IPS-18a (cell line): ENCODE results near the gene PPP2R3A.
A peak's percentile ranks its signal among the peaks of the same experiment; 100 is the strongest.
"Not testable (repeated sequence)": the region's sequence is repeated elsewhere in the genome, so short reads cannot be mapped to it uniquely, and the experiment has no call there.

ENCODE experiments used
- H3K27ac ChIP-seq: one replicate; pipeline ENCODE4 v1.5.1; 2013; ENCODE audit warnings: low read length
- H3K27me3 ChIP-seq: one replicate; pipeline ENCODE4 v1.6.1; 2013; ENCODE audit warnings: mild to moderate bottlenecking, low read length; ENCODE audit not compliant: control insufficient read depth, insufficient read depth
- H3K36me3 ChIP-seq: one replicate; pipeline ENCODE4 v1.6.1; 2013; ENCODE audit warnings: low read depth, low read length; ENCODE audit not compliant: control insufficient read depth
- H3K4me1 ChIP-seq: one replicate; pipeline ENCODE4 v1.6.1; 2013; ENCODE audit warnings: low read depth, low read length; ENCODE audit not compliant: control insufficient read depth
- H3K4me3 ChIP-seq: one replicate; pipeline ENCODE4 v1.5.1; 2013; ENCODE audit warnings: low read length
- H3K9ac ChIP-seq: one replicate; pipeline ENCODE4 v1.6.1; 2013; ENCODE audit warnings: mild to moderate bottlenecking, low read length, moderate library complexity
- H3K9me3 ChIP-seq: one replicate; pipeline ENCODE4 v1.6.1; 2013; ENCODE audit warnings: low read depth, low read length; ENCODE audit not compliant: control insufficient read depth

The PPP2R3A gene

DNA sequence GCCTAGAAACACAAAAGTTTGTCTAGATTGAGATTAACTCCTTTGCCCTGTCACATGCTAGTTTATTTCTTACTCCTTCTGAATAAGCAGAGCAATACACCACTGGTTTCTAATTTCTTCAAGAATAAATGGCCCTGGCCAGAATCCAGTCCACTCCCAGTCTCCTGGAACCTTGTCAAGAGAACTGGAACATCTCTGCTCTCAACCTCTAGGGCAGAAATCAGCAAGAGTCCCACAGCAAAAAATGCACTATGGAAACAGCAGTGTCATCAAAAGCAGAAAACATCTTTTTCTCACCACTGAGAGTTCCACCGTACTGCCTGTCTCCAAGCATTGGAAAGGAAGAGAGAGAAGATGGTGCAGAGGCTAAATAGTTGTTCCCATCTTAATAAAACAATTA lies 35.9 kb upstream of the PPP2R3A start:
- Histone ChIP-seq H3K27me3 (no peaks in the 10 kb centered on the region), H3K4me1 (no peaks in the 10 kb centered on the region), H3K9me3 (no peaks in the 10 kb centered on the region), H3K9ac (no peak overlapping the region), H3K36me3 (no peaks in the 10 kb centered on the region), H3K27ac (no peak overlapping the region), H3K4me3 (no peak overlapping the region)

GRCh38 chr3:135930255-135930654 lies 35.3 kb upstream of the PPP2R3A start:
- Histone ChIP-seq H3K4me1 (no peaks in the 10 kb centered on the region), H3K9me3 (no peaks in the 10 kb centered on the region), H3K27ac (no peak overlapping the region), H3K27me3 (no peaks in the 10 kb centered on the region), H3K36me3 (no peaks in the 10 kb centered on the region), H3K4me3 (no peak overlapping the region), H3K9ac (no peak overlapping the region)

- H3K4me3 ChIP-seq, H3K9me3 ChIP-seq, H3K27me3 ChIP-seq, H3K4me1 ChIP-seq, H3K27ac ChIP-seq, H3K36me3 ChIP-seq, H3K9ac ChIP-seq: not testable (repeated sequence)
Measured at GRCh38 chr3:135935171-135935570, 30.4 kb upstream of the PPP2R3A start.

- not testable (repeated sequence) for H3K9ac ChIP-seq, H3K4me1 ChIP-seq, H3K4me3 ChIP-seq, H3K9me3 ChIP-seq, H3K27me3 ChIP-seq, H3K27ac ChIP-seq, H3K36me3 ChIP-seq
Measured at GRCh38 chr3:135937766-135938165, 27.8 kb upstream of the PPP2R3A start.

GRCh38 chr3:135944831-135945230 lies 20.7 kb upstream of the PPP2R3A start:
- H3K9me3 ChIP-seq = no peaks in the 10 kb centered on the region
- no peak overlapping the region for H3K4me3 ChIP-seq
- no peaks in the 10 kb centered on the region for H3K36me3 ChIP-seq
- H3K27me3 ChIP-seq = no peaks in the 10 kb centered on the region
- no peak overlapping the region for H3K27ac ChIP-seq
- H3K4me1 ChIP-seq = no peaks in the 10 kb centered on the region
- no peak overlapping the region for H3K9ac ChIP-seq

DNA sequence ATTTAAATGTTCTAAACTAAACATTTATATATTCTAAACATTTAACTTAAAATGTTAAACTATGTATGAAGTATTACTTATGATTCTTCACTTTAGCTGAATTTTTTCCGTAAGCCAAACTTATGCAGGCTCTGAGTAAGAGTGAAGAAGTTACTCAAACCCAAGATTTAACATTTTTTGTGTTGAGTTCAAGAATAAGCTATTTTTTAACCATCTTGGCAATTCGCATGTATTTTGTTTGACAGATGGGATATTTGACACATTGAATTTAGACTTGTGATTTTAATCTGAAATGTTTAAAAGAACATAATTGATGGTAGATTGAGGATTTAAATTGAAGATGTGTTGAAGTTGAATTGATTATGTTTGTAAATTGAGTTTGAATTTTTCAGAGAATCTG lies 14.6 kb upstream of the PPP2R3A start:
- Histone ChIP-seq H3K27me3 (no peaks in the 10 kb centered on the region), H3K4me3 (no peak overlapping the region), H3K9ac (no peak overlapping the region), H3K4me1 (no peaks in the 10 kb centered on the region), H3K27ac (no peak overlapping the region), H3K36me3 (no peaks in the 10 kb centered on the region), H3K9me3 (peaks cover 8% of the 10 kb centered on the region)

DNA sequence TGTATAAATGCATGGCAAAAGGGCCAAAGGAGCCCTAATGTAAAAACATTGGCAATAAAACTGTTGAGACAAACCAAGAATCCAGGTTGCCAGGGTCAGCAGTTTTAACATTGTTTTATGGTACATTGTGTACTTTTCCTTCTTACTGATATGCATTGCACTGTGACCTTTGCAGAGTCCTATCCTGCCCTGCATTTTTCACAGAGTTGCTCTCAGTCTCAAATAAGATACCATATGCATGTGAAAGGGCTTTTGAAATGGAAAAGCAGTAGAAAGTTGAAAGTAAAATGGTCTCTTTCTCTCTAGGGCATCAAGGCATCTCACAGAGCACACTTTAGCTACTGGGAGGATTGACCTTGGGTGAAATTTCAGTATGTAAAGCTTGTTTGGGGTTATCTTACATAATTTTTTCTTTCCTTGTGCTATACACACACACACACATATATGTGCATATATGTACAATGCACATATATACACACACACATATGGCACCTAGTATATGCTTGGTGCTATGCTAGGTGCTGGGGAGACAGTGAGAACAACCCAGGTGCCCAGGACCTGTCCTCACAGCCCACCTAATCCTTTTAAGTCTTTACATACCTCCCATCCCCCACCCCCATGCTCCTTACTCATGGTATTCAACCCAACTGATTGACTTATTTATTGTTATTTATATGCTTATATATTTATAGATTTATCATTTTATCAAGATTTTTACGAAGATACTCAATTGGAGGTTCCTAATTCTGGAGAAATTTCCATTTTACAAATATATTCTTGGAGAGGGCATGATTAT lies 1.2 kb upstream of the PPP2R3A start:
- no peaks in the 10 kb centered on the region for H3K27me3 ChIP-seq
- H3K9me3 ChIP-seq = no peaks in the 10 kb centered on the region
- H3K4me3 ChIP-seq = peak overlapping the region; percentile 59
- H3K36me3 ChIP-seq = no peaks in the 10 kb centered on the region
- peaks cover 26% of the 10 kb centered on the region for H3K4me1 ChIP-seq
- H3K27ac ChIP-seq = no peak overlapping the region
- H3K9ac ChIP-seq = no peak overlapping the region

DNA sequence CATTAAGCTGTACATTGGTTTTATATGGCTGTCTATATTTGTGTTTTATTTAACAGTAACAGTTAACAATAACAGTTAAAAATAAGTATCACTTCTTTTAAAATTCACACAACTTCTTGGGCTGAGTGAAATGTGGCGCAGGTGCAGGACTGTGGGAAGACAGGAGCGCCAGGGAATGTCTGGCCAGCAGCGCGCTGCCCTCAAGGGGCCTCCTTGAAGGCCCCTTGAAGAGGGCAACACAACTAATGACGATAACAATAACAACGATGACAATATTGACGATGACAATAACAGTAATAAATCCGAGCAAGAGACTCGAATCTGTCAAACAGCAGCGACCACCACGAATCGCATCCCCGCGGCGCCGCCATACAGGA lies 411 bp upstream of the PPP2R3A start:
- Histone ChIP-seq H3K4me1 (peaks cover 26% of the 10 kb centered on the region), H3K9me3 (no peaks in the 10 kb centered on the region), H3K27me3 (no peaks in the 10 kb centered on the region), H3K27ac (no peak overlapping the region), H3K9ac (no peak overlapping the region), H3K36me3 (no peaks in the 10 kb centered on the region), H3K4me3 (peak overlapping the region; percentile 59)

GRCh38 chr3:135966271-135966961 lies 888 bp downstream of the PPP2R3A start:
- peak overlapping the region; percentile 69 for H3K4me3 ChIP-seq
- peak overlapping the region; percentile 27 for H3K27ac ChIP-seq
- peaks cover 26% of the 10 kb centered on the region for H3K4me1 ChIP-seq
- H3K36me3 ChIP-seq = no peaks in the 10 kb centered on the region
- H3K9me3 ChIP-seq = no peaks in the 10 kb centered on the region
- H3K27me3 ChIP-seq = no peaks in the 10 kb centered on the region
- H3K9ac ChIP-seq = peak overlapping the region; percentile 71

DNA sequence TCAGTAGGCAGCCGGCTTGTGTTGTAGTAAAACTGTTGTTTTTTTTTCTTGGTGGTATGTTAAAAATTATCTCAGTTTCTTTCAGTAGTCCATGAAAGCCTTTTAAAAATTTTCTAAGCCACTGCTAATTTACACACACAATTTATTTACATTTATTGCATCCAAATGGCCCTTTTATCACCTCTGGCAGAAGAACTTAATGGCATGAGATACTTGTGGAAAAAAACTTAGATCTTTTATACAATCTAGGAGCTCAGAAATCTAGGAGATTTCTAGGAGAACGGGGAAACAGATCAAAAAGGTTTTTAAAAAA lies 1.4 kb downstream of the PPP2R3A start:
- Histone ChIP-seq H3K27me3 (no peaks in the 10 kb centered on the region), H3K9ac (peak overlapping the region; percentile 71), H3K36me3 (no peaks in the 10 kb centered on the region), H3K27ac (no peak overlapping the region), H3K4me3 (peak overlapping the region; percentile 69), H3K9me3 (no peaks in the 10 kb centered on the region), H3K4me1 (peaks cover 26% of the 10 kb centered on the region)

GRCh38 chr3:135967867-135968266 lies 2.3 kb downstream of the PPP2R3A start:
- no peaks in the 10 kb centered on the region for H3K36me3 ChIP-seq
- no peak overlapping the region for H3K27ac ChIP-seq
- no peak overlapping the region for H3K9ac ChIP-seq
- H3K27me3 ChIP-seq = no peaks in the 10 kb centered on the region
- H3K4me1 ChIP-seq = peaks cover 26% of the 10 kb centered on the region
- peak overlapping the region; percentile 69 for H3K4me3 ChIP-seq
- H3K9me3 ChIP-seq = no peaks in the 10 kb centered on the region

DNA sequence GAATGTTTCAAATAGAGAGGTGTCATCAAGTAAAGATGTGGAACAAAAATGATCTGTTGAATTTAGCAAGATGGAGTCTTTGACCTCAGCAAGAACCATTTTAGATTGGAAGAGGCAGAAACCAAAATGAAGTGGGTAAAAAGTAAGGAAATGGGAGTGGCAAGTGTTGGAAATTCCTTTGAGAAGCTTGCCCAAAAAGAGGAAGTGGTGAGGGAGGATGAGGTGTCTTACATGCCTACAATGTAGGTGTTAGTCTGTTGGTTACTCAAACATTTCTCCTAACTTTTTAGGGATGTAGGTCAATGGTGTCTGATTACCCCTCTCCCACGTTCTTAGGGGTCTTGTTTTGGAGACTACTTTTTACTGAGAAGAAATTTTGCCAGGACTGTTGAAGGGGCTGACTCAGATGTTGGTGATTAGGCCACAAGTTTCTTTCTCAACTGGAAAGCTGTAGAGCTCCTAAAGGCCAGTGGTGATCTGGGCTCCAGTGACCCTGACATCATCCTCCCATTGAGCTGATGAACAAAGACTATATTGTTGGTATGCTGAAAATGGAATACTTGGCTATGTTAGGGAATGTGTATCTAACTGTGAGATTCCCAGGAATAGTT lies 5.1 kb downstream of the PPP2R3A start:
- no peaks in the 10 kb centered on the region for H3K36me3 ChIP-seq
- no peaks in the 10 kb centered on the region for H3K27me3 ChIP-seq
- H3K4me1 ChIP-seq = peaks cover 30% of the 10 kb centered on the region
- no peak overlapping the region for H3K9ac ChIP-seq
- no peak overlapping the region for H3K4me3 ChIP-seq
- H3K27ac ChIP-seq = no peak overlapping the region
- no peaks in the 10 kb centered on the region for H3K9me3 ChIP-seq
